Measurements from ENCODE around the gene MAN2C1.
"Not testable (repeated sequence)": the region's sequence is repeated elsewhere in the genome, so short reads cannot be mapped to it uniquely, and the experiment has no call there.

The MAN2C1 gene

DNA sequence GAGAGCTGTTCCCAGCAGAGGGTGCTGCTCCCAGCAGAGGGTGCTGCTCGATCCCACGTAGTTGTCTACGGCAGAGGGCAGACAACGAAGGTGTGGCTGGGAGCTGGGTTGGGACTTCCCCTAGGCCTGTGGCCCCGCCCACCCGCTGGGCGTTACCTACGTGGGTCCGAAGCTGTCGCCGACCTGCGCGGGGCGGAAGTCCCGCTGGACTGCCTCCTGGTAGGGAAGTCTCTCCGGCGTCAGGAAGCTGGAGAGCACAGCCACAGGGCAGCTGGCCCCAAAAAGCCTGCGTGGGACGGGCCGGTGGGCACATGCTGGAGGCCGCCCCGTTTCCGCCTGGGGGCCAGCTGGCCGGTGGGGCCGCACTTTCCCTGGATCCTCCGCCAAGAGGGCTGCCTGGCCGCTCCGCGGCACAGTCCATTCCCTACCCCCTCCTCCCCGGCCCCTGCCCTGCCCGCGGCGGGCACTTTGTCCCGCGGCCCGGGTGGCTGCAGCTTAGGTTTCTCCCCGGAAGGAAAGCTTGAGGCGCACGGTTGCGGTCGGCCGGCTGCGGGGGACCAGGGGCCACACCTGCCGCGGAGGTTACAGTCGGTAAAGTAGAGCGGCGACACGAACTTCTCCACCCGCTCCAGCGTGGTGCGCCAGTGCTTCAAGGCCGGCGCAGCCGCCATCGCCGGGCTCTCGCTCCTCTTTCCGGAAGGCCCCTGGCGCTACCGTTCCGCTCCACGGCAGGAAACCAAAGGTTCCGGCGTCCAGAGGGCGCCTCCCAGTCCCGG lies at the start of gene MAN2C1:
Gene MAN2C1 (minus strand): TSS at position 695 of the 776 bp plus-strand sequence. CDS start 24 bp downstream, at position 671.
- peak; percentile 90 to 92 for DNase-seq (ENCODE audit: low read depth in 2 of 2)

DNA sequence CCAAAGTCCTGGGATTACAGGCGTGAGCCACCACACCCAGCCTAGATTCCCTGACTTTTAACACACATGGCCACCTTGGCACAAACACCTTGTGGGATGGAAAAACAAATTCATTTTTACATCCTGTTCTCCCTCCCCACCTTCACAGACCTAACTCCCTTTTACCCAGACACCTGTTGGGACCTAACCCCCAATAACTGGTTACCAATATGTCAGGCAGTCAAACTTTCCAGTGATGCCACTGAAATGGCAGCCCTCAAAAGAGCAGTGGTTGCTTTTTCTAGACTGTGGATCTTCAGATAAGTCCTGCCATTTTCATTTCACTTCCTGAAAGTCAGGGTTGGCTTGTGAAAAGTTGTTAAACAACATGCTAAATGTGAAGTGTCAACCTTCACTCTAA lies 48.2 kb upstream of the MAN2C1 start:
- DNase-seq (ENCODE audit: low read depth in 2 of 2) = no peak

DNA sequence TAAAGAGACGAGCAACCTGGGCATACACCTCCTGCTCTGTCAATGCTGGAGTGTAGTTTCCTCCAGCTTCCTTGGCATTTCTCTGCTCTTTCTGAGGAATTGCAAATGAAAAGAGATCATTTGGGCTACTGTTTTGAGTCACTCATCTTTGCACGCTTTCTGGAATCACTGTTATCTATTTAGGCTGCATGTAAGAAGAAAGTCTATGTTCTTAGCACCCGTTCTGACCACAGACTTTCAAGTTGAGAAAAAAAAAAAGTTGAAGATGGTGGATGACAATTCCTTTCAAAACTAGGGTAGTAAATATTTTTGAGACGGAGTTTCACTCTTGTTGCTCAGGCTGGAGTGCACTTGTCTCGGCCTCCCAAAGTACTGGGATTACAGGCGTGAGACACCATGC lies 41.8 kb upstream of the MAN2C1 start:
- DNase-seq (ENCODE audit: low read depth in 2 of 2) = no peak

DNA sequence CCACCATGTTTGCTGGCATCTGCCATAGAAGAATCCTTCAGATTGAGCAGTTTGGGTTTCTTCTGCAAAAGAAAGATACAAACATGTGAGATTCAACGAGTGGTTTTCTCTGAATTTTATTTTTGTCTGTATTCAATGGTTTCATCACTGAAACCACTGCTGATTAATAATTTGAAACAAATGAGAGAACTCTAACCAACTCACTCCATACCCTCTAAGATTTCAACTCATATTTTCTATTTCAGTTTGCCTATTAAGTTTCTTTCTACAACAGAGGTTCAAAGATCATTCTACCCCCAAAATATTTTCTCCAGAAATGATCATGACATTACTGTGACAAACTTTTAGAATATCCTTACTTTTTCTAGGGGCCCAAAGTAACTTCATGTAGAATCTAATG lies 38.7 kb upstream of the MAN2C1 start:
- DNase-seq (ENCODE audit: low read depth in 2 of 2) = no peak

DNA sequence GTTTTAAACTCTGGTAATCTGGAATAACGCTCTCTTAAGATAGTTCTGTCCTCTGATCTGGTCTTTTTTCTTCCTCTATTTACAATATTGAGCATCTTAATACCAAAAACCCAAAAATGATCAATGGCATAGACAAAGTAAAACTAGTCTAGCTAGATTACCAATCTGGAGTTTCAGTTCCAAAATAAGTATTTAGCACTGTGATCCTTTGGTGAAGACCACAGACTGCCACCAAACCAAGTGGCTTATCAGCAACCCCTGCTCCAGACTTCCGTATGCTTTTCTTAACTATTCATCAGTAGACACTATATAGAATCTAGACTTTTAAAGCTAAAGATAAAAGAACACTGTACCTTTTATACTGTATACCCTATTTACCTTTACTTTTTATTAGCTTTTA lies 35.5 kb upstream of the MAN2C1 start:
- no peak for DNase-seq (ENCODE audit: low read depth in 2 of 2)

DNA sequence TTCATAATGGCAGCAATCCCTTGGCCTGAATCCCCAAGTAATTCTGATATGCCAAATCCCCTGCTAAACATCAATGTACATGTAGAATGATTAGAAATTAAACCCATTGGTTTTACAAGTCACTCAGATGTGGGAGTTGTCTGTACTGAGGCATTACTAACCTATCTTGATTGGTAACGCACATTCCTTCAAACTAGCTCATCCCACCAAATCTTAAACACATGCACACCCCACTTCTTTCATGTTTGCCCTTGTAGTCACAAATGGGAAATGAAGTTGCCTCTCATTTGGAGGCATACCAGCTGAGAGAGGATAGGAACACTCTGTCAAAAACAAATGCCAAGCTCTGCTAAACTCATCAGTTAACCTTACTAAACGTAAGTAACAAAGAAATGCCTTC lies 29.1 kb upstream of the MAN2C1 start:
- no peak for DNase-seq (ENCODE audit: low read depth in 2 of 2)

DNA sequence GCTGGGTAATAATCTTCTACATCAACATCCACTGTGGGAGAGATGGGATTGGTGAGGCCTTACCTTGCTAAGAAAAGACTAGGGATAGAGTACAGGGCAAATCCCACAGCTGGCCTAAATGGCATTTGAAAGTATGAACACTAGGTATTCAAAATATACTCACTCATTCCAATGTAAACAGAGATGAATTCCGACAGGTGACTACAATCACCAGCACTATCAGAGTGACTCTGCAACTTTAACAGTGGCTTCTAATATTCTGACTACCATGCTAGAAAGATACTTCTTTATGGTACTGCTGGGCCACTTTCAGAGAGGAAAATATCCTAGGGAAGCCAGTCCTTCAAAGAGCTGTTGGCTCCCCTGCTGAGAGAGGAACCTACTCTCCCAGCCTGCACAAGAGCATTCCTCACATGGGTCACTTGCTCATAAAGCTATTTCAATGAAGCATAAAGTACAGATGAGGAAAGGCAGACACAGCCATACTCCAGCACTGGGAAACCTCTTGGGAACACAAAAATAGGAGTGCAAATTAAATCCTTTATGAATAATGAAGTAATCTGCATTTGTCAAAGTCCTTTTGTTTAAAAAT lies 21.5 kb upstream of the MAN2C1 start:
- no peak for DNase-seq (ENCODE audit: low read depth in 2 of 2)

DNA sequence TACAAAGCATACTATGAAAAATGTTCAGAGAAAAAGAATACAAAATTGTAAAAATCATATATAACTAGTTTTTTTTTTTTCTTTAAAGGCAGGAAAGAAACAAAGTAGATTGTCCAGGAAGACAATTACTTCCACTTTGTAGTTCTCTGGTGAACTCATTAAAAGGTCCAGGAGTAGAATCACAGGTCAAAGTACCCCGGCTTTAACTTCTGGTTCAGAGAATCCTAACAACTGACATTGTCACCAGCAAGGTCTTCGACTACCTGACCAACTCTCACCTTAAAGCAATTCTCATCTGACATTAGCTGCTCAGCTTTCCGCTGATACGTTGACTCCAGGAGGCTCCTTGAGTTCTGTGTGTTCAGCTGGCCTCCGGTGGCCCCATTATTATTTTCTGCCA lies 15.6 kb upstream of the MAN2C1 start:
- not testable (repeated sequence) for DNase-seq (ENCODE audit: low read depth in 2 of 2)

DNA sequence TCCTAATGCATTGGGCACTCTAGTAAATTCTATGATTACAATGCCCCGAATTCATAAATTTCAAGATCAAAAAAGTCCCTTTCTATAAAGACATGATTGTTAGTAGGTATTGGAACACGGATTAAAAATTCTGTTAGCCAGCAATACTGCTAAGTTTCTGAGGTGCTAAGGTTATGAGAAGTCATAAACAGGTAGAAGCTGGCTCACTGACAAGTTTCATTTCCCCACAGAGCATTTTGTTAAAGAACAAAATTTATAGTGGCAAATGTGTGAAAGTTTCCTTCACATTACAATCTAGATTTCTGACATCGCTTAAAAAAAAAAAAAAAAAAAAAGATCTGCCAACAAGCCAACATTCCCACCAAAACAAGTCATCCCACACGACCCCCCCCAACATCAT lies 12.4 kb upstream of the MAN2C1 start:
- no peak for DNase-seq (ENCODE audit: low read depth in 2 of 2)

DNA sequence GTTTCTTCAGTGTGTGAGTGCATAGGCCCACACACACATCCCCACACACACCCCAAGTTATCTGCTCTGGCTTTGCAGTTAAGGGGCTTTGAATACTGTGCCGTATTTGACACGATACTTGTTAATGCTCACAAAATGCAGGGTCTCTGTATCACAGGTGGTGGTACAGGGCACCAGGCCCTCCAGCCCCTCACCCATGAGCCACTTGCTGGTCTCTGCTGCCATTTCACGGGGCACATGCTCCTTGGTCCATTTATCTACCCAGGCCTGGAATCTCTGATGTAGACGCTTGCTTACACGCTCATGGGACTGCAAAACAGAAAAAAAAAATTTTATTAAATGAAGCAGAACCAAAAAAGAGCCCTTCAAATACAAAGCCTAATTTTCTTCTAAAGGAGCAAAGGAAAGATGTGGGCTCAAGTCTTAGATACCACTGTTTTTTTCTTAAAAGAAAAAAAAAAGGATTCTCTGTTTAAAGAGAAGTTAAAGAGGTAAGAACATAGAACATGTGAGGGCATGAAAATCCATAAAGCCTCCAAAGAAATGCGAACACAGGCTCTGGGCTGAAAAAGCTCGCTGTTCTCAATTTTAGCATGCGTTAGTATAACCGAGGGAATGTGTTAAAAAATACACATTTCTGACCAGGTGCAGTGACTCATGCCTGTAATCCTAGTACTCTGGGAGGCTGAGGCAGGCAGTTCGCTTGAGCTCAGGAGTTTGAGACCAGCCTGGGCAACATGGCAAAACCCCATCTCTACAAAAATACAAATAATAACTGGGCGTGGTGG lies 3.7 kb upstream of the MAN2C1 start:
- no peak for DNase-seq (ENCODE audit: low read depth in 2 of 2)

DNA sequence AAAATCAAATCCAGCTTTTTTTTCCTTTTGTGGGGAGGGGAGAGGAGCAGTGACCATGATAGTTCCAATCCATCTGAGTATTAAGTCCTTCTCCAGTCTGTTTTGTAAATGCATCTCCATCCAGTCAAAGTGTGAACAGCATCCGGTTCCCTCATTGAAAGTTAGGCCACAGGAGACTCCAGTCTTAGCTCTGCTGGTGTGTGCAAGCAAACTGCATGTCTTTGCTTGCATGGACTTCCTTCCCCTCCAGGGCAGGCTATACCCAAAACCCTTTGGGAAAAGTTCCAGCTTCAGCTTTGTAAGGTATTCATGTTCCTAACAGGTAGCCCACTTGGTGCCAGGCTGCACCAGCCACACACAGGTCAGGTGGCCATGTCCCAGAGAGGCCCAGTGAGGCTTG lies 3.1 kb upstream of the MAN2C1 start:
- no peak for DNase-seq (ENCODE audit: low read depth in 2 of 2)

DNA sequence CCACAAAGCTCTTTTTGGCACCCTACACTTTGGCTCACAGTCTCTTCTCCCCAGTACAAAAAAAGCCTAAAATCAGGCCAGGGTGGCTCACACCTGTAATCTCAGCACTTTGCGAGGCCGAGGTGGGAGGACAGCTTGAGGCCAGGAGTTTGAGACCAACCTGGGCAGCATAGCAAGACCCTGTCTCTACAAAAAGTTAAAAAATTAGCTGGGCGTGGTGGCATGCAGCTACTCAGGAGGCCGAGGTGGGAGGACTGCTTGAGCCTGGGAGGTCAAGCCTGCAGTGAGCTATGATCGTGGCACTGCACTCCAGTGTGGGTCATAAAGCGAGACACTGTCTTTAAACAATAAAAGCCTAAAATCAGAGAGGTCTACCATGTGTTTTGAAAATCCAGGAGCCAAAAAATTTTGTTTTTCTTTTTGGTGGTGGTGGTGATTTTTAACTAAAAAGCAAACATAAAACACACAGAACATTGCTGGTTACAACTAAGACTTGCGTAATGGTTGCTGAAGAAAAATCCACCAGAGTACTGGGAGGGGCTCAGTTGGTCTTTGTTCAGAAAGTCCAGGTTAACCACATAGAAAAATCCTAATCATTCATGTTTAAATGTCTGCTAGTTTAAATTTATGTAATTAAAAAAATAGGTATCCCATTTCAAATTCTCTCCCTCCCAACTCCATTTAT lies 1.6 kb upstream of the MAN2C1 start:
- no peak for DNase-seq (ENCODE audit: low read depth in 2 of 2)

DNA sequence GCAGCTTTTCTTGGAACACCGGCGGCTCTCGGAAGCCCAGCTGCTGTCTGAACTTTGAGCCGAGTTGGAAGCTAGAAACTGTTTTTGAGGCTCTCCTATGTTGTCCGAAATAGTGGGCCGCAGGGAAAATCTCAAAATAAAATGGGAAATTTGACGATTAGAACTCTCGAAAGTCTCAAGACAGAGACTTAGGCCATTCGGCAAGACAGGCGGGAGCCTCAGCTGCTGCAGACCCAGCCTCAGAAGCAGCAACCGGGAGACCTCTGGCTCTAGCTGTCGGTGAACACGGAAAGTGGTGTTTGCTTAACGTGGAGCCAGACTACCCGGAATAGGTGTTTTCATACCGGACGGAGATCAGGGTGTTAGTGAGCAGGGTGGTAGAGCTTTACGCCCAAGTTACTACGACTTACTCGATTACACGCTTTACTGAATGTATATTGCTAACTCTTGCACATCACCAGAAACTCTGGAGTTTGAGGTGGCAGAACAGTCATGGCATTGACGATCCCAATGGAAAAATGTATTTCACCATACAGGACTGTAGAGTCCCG lies 357 bp upstream of the MAN2C1 start:
- no peak for DNase-seq (ENCODE audit: low read depth in 2 of 2)

DNA sequence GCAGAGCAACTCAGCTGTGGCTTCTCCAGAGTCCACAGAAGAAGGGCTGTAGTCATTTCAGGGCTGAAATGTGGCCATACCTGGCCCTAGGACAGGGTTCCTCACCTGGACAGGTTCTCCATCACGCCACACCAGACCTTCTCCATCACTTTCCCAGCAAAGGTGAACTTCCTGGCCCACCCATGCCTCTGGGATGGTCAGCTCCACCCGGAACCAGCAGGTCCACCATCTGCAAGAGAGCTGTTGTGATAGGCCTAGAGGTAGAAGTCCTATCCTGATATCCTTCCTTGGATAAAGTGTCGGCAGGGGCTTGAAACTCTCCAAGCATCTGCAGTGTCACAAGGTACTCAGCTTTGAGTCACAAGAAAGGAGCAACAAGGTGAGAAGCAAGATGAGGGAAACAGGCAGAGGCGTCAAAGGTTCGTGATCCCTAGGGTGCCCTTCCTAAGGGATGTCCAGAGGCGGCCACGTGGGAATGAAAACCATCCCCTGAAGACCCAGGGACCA lies 948 bp downstream of the MAN2C1 start:
- no peak for DNase-seq (ENCODE audit: low read depth in 2 of 2)

DNA sequence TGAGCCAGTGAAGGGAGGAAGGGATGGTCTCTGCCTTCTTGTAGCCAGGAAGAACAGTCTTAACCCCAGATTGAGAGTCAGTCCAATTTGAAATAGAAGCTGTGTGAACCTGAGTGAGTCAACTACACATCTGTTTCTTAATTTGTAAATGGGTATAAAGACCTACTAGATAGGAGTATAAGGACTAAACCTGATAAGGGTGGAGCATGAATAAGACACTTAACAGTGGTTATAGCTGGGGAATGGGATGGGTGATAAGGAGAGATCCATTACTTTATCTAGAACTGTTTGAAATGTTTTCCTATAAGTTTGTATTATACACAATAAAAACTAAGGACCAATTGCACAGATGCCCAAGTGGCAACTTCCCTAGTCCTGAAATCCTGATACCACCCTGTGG lies 1.4 kb downstream of the MAN2C1 start:
- no peak for DNase-seq (ENCODE audit: low read depth in 2 of 2)

DNA sequence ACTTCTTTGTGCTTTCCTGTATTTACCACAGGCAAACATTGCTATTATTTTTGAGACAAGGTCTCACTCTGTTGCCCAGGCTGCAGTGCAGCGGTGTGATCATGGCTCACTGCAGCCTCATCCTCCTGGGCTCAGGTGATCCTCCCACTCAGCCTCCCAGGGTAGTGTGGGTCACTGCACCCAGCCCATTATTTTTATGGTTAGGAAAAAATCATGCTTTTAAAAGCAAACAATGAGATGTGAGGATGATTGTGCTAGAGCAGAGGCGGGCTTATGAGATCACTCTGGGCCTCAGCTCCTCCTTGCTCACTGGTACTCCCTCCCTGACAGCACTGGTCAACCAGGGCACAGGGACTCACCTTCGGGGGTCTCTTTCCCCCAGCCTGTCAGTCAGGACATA lies 2.2 kb downstream of the MAN2C1 start:
- no peak for DNase-seq (ENCODE audit: low read depth in 2 of 2)

DNA sequence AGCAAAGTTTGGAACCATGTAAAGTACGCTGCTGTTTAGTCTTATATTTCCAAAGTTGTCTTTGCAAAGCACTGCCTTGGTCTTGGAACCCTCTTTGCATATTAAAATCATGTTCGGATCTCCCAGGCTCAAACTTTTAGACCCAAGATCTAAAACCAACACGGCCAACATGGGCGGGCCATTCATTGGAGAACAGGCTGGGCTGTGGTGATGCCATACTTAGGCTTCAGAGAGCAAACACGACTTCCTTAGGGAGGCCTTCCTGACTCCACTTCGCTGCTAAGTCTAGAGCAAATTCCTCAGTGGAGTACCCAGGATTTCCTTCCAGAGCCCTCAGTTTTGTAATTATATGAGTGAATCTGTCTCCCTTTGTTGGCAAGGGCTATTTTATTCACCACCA lies 3.5 kb downstream of the MAN2C1 start:
- no peak for DNase-seq (ENCODE audit: low read depth in 2 of 2)

DNA sequence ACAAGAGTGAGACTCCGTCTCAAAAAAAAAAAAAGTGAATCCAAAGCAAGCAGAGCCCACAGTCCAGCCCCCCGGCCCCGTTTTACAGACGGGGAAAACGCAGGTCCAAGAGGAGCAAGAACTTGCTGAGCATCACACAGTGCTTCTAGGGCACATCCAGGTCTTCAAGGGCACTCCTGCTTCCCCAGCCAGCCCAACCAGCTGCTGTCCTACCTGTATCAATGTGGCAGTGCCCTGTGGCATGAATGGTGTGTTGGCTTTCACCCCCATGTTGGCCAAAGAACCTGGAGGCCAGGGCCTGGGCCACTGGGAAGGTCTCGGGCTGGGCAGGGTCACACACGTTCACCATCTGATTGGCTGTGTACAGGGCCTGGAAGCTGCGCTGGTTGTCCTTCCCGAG lies 4.6 kb downstream of the MAN2C1 start:
- DNase-seq (ENCODE audit: low read depth in 2 of 2) = no peak

DNA sequence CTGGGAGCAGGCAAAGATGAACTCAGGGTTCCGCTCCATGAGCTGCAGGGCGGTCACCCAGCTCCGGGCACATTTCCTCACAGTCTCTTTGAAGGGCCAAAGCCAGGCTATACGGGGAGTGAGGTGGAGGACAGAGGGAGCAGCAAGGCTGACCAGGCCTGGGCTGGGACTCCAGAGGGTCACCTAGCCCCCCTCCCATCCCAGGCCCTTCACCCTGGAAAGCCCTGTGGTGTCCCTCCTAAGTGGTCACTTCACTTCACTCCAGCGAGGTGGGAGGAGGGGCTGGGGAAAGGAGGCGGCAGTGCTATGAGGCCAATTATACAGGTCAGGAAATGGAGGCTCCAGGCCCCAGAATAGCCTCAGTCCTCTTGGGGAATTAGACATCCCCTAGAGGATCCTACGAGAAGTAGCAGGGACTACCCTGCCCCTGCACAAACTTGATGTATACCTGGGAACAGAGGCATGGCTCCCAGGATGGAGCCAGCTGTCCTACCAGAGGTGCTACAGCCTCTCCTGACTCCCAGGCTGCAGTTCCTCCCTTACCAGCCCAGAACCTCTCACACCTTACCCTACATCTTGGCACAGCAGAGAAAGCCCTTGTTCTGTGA lies 5.7 kb downstream of the MAN2C1 start:
- DNase-seq (ENCODE audit: low read depth in 2 of 2) = no peak

DNA sequence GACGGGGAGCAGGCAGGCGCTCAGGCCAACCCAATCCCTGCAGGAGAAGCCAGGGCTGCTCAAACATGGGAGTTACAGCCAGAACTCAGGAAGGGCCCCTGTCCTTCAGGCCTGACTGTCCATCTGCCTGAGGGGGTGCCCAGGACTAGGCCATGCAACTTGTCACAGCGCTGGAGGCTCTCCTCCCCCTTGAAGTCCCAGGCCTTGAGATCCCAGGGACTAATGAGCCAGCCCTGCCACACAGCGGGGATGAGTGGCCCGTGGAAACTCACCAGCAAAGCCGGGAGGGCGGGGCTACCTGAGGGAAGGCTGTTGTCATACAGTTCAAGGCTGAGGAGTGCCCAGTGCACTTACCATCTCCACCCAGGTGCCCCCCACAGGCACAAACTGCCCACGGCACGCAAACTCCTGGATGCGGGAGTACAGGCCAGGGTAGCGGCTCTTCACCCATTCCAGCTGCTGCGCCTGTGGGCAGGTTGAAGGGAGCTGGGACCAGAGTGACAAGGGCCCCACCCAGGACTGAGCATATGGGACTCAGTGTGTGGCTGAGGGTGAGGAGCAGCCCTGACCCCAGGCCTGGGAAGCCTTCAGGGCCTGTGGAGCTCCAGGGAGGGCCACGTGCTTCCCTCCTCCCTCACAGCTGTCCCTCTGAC lies 6.3 kb downstream of the MAN2C1 start:
- DNase-seq (ENCODE audit: low read depth in 2 of 2) = no peak
